ENCODE data around the gene RRP1. TPM values are rescaled to one million over a fixed set of nuclear protein-coding genes. Genes with fewer than 3 reads are reported as not detected.

RRP1 gene
- total RNA-seq, 1 donor from 2014 or later = 31.9 TPM

- no peak for TF ChIP-seq CTCF (IDR thresholded peaks at IDR 0.05; ENCODE audit: insufficient read depth, low read length, poor library complexity, severe bottlenecking)
- H3K27me3 ChIP-seq (ENCODE audit: control insufficient read depth, insufficient read depth, low read length) = no peaks in the 10 kb centered on the region
- peaks cover 3% of the 10 kb centered on the region for H3K36me3 ChIP-seq (ENCODE audit: control insufficient read depth, insufficient read depth, low read length)
- no peak for DNase-seq (ENCODE audit: low read depth)
- no peak overlapping the region for H3K4me3 ChIP-seq (ENCODE audit: low read depth, low read length)
Observed at GRCh38 chr21:43762303-43763128, 26.9 kb upstream of the RRP1 start.

GRCh38 chr21:43763901-43764523 is 25.4 kb upstream of the RRP1 start:
- no peaks in the 10 kb centered on the region for H3K27me3 ChIP-seq (ENCODE audit: control insufficient read depth, insufficient read depth, low read length)
- DNase-seq (ENCODE audit: low read depth) = no peak
- H3K4me3 ChIP-seq (ENCODE audit: low read depth, low read length) = no peak overlapping the region
- H3K36me3 ChIP-seq (ENCODE audit: control insufficient read depth, insufficient read depth, low read length) = peaks cover 1% of the 10 kb centered on the region
- no peak for TF ChIP-seq CTCF (IDR thresholded peaks at IDR 0.05; ENCODE audit: insufficient read depth, low read length, poor library complexity, severe bottlenecking)

- no peak for DNase-seq (ENCODE audit: low read depth)
- no peak overlapping the region for H3K4me3 ChIP-seq (ENCODE audit: low read depth, low read length)
- no peak for TF ChIP-seq CTCF (IDR thresholded peaks at IDR 0.05; ENCODE audit: insufficient read depth, low read length, poor library complexity, severe bottlenecking)
- no peaks in the 10 kb centered on the region for H3K27me3 ChIP-seq (ENCODE audit: control insufficient read depth, insufficient read depth, low read length)
- H3K36me3 ChIP-seq (ENCODE audit: control insufficient read depth, insufficient read depth, low read length) = no peaks in the 10 kb centered on the region
Observed at GRCh38 chr21:43764576-43765495, 24.5 kb upstream of the RRP1 start.

GRCh38 chr21:43766734-43767497 is 22.5 kb upstream of the RRP1 start:
- Histone ChIP-seq H3K36me3 (ENCODE audit: control insufficient read depth, insufficient read depth, low read length) (no peaks in the 10 kb centered on the region), H3K4me3 (ENCODE audit: low read depth, low read length) (no peak overlapping the region), H3K27me3 (ENCODE audit: control insufficient read depth, insufficient read depth, low read length) (no peaks in the 10 kb centered on the region)
- TF ChIP-seq CTCF (IDR thresholded peaks at IDR 0.05; ENCODE audit: insufficient read depth, low read length, poor library complexity, severe bottlenecking) = no peak
- DNase-seq (ENCODE audit: low read depth) = no peak

- no peak overlapping the region for H3K4me3 ChIP-seq (ENCODE audit: low read depth, low read length)
- TF ChIP-seq CTCF (IDR thresholded peaks at IDR 0.05; ENCODE audit: insufficient read depth, low read length, poor library complexity, severe bottlenecking) = no peak
- no peaks in the 10 kb centered on the region for H3K27me3 ChIP-seq (ENCODE audit: control insufficient read depth, insufficient read depth, low read length)
- H3K36me3 ChIP-seq (ENCODE audit: control insufficient read depth, insufficient read depth, low read length) = no peaks in the 10 kb centered on the region
- DNase-seq (ENCODE audit: low read depth) = no peak
Observed at GRCh38 chr21:43767498-43767983, 21.8 kb upstream of the RRP1 start.
